CD14-positive monocyte (primary cell): ENCODE results near the gene HS3ST6. TPM values are rescaled to one million over a fixed set of nuclear protein-coding genes. Genes with fewer than 3 reads are reported as not detected.
"Not testable (repeated sequence)": the region's sequence is repeated elsewhere in the genome, so short reads cannot be mapped to it uniquely, and the experiment has no call there.

Experiments
- DNase-seq, 3 donors: peaks; one replicate each; pipeline ENCODE4 v3.0.0-alpha.2; 2011 to 2022
- H2AFZ ChIP-seq: 2 replicates; pipeline ENCODE4 v1.6.0; 2012; ENCODE audit warnings: mild to moderate bottlenecking, low read depth, low read length, inconsistent platforms; ENCODE audit not compliant: insufficient read depth, poor library complexity, severe bottlenecking
- H3K27ac ChIP-seq, 2 donors: 1 replicate in 1 of 2; 2 replicates in 1 of 2; pipeline ENCODE4 v1.5.1; 2012 to 2013; ENCODE audit warnings: low read length in 2 of 2, control low read depth in 1 of 2, inconsistent platforms in 1 of 2, low read depth in 1 of 2, mild to moderate bottlenecking in 1 of 2
- H3K27me3 ChIP-seq, 2 donors: one replicate each; pipeline versions ENCODE4 v1.6.0 to v1.6.1; 2011 to 2013; ENCODE audit warnings: low read length in 2 of 2; ENCODE audit not compliant: control insufficient read depth in 2 of 2, insufficient read depth in 2 of 2
- H3K36me3 ChIP-seq, 2 donors: replicated peaks in 1 of 2; 1 replicate in 1 of 2; 2 replicates in 1 of 2; pipeline versions ENCODE4 v1.5.1 to v1.6.1; 2012 to 2013; ENCODE audit warnings: low read length in 2 of 2, control low read depth in 1 of 2, inconsistent platforms in 1 of 2, mild to moderate bottlenecking in 1 of 2; ENCODE audit not compliant: insufficient read depth in 2 of 2, control insufficient read depth in 1 of 2
- H3K4me1 ChIP-seq, 2 donors: 1 replicate in 1 of 2; 2 replicates in 1 of 2; pipeline versions ENCODE4 v1.5.1 to v1.6.1; 2012 to 2013; ENCODE audit warnings: low read length in 2 of 2, control low read depth in 1 of 2, inconsistent platforms in 1 of 2, mild to moderate bottlenecking in 1 of 2, moderate library complexity in 1 of 2; ENCODE audit not compliant: insufficient read depth in 2 of 2, control insufficient read depth in 1 of 2
- H3K4me2 ChIP-seq: replicated peaks from 2 replicates; pipeline ENCODE3; 2012; ENCODE audit warnings: low read length, moderate library complexity, mild to moderate bottlenecking; ENCODE audit not compliant: poor library complexity, severe bottlenecking; ENCODE audit errors: extremely low read depth
- H3K4me3 ChIP-seq, 3 experiments: fragments of 200-600 bp in 1 of 3; sonication (generic) in 1 of 3; replicated peaks in 1 of 3; 1 replicate in 2 of 3; 2 replicates in 1 of 3; pipeline ENCODE4 v1.5.1; 2011 to 2013; ENCODE audit warnings: low read length in 3 of 3, mild to moderate bottlenecking in 3 of 3, control low read depth in 2 of 3, low read depth in 2 of 3, inconsistent platforms in 1 of 3, moderate library complexity in 1 of 3
- H3K79me2 ChIP-seq: 2 replicates; pipeline ENCODE4 v1.6.0; 2012; ENCODE audit warnings: mild to moderate bottlenecking, control low read depth, inconsistent platforms, low read length, moderate library complexity; ENCODE audit not compliant: insufficient read depth
- H3K9ac ChIP-seq: 2 replicates; pipeline ENCODE4 v1.6.0; 2017; ENCODE audit warnings: low read length, mild to moderate bottlenecking; ENCODE audit not compliant: insufficient read depth, poor library complexity, severe bottlenecking
- H3K9me3 ChIP-seq, 2 donors: replicated peaks in 1 of 2; 1 replicate in 1 of 2; 2 replicates in 1 of 2; pipeline versions ENCODE4 v1.5.1 to v1.6.1; 2012 to 2013; ENCODE audit warnings: low read length in 2 of 2, control low read depth in 1 of 2; ENCODE audit not compliant: control insufficient read depth in 1 of 2, insufficient read depth in 1 of 2
- H4K20me1 ChIP-seq: 2 replicates; pipeline ENCODE4 v1.6.0; 2012; ENCODE audit warnings: mild to moderate bottlenecking, low read length, control low read depth, moderate library complexity; ENCODE audit not compliant: insufficient read depth
- H3K27ac Mint-ChIP-seq, 7 donors: one replicate each; pipeline ENCODE4 v1.8.0; 2020; ENCODE audit warnings: mild to moderate bottlenecking in 7 of 7, mixed read lengths in 7 of 7, moderate library complexity in 6 of 7, inconsistent platforms in 2 of 7
- H3K27me3 Mint-ChIP-seq, 3 donors: one replicate each; pipeline ENCODE4 v1.8.0; 2021 to 2022; ENCODE audit warnings: low read depth in 3 of 3, mild to moderate bottlenecking in 3 of 3, mixed read lengths in 3 of 3, moderate library complexity in 3 of 3, inconsistent platforms in 1 of 3
- H3K36me3 Mint-ChIP-seq, 2 donors: one replicate each; pipeline ENCODE4 v1.8.0; 2020; ENCODE audit warnings: mixed read lengths in 2 of 2, inconsistent platforms in 1 of 2, mild to moderate bottlenecking in 1 of 2
- H3K4me1 Mint-ChIP-seq: one replicate; pipeline ENCODE4 v1.8.0; 2020; ENCODE audit warnings: mild to moderate bottlenecking, mixed read lengths
- H3K4me3 Mint-ChIP-seq, 2 donors: one replicate each; pipeline ENCODE4 v1.8.0; 2020; ENCODE audit warnings: mild to moderate bottlenecking in 2 of 2, mixed read lengths in 2 of 2, moderate library complexity in 1 of 2
- H3K9me3 Mint-ChIP-seq, 7 donors: one replicate each; pipeline ENCODE4 v1.8.0; 2020 to 2022; ENCODE audit warnings: mixed read lengths in 7 of 7, mild to moderate bottlenecking in 6 of 7, moderate library complexity in 6 of 7, inconsistent platforms in 2 of 7
- CTCF ChIP-seq: fragments of 200-600 bp; IDR thresholded peaks from one replicate; pipeline ENCODE4 v1.8.0; 2022; ENCODE audit warnings: antibody characterized with exemption, mild to moderate bottlenecking
- WGBS: methylation state at CpG from one replicate; pipeline ENCODE4 v1.1.5; 2013; ENCODE audit warnings: missing lambda C conversion rate; ENCODE audit not compliant: insufficient coverage; 5-methylcytosine and 5-hydroxymethylcytosine counted together
- intact Hi-C, 2 donors: fragments of 100-400 bp; cut with micrococcal nuclease; formaldehyde crosslinking; loops; one replicate each; pipeline versions ENCODE4 v1.15.0 to v1.15.1; 2023
- polyA plus RNA-seq, 3 donors: library from polyadenylated mRNA; depleted of rRNA in 1 of 3; unstranded in 2 of 3; stranded (reverse) in 1 of 3; fragments of 300-500 nt in 2 of 3; fragments of >200 nt in 1 of 3; fragmentation: Illumina TruSeq in 2 of 3; gene quantifications; 1 replicate in 2 of 3; 2 replicates in 1 of 3; pipeline ENCODE4 v1.2.3, GENCODE V29; 2012 to 2021

The HS3ST6 gene
- polyA plus RNA-seq, 3 donors: not detected

GRCh38 chr16:1876468-1876867, 41.7 kb downstream of the HS3ST6 start:
- Histone ChIP-seq H2AFZ (no peak overlapping the region), H3K4me3 (no peak overlapping the region), H3K9me3 (peaks cover 4 to 8% of the 10 kb centered on the region in 2 donors), H4K20me1 (no peaks in the 10 kb centered on the region), H3K9ac (no peak overlapping the region), H3K36me3 (no peaks in the 10 kb centered on the region), H3K27ac (no peak overlapping the region), H3K4me1 (peaks cover 0 to 8% of the 10 kb centered on the region in 2 donors), H3K79me2 (no peaks in the 10 kb centered on the region), H3K27me3 (peaks cover 10 to 36% of the 10 kb centered on the region in 2 donors), H3K4me2 (no peak overlapping the region)
- Mint-ChIP-seq H3K4me3 (no peak overlapping the region), H3K36me3 (peaks cover 0 to 2% of the 10 kb centered on the region in 2 donors), H3K4me1 (peaks cover 7% of the 10 kb centered on the region), H3K9me3 (peaks cover 4 to 8% (median 7%) of the 10 kb centered on the region in 7 donors), H3K27ac (no peak overlapping the region), H3K27me3 (peaks cover 32 to 56% (median 53%) of the 10 kb centered on the region in 3 donors)
- WGBS: 76% methylated on average over 6 of the region's 7 CpGs
- DNase-seq: no peak
- no peak for TF ChIP-seq CTCF
- intact Hi-C loops: no loop called here

- H3K27me3 ChIP-seq: peaks cover 10 to 36% of the 10 kb centered on the region in 2 donors
- H3K9me3 Mint-ChIP-seq, H4K20me1 ChIP-seq, intact Hi-C loops, H3K36me3 Mint-ChIP-seq, H3K27ac Mint-ChIP-seq, H3K4me3 Mint-ChIP-seq, H3K4me2 ChIP-seq, DNase-seq, H3K79me2 ChIP-seq, H3K36me3 ChIP-seq, H3K4me3 ChIP-seq, H3K27ac ChIP-seq, H3K9me3 ChIP-seq, H2AFZ ChIP-seq, H3K9ac ChIP-seq, H3K4me1 ChIP-seq, H3K4me1 Mint-ChIP-seq: not testable (repeated sequence)
- H3K27me3 Mint-ChIP-seq: peaks cover 32 to 52% (median 50%) of the 10 kb centered on the region in 3 donors
- WGBS: 91% methylated on average over 8 of the region's 13 CpGs
Observed at GRCh38 chr16:1876066-1876465, 42.1 kb downstream of the HS3ST6 start.
